Measurements from ENCODE around the gene MAGI1.

MAGI1 gene

DNA sequence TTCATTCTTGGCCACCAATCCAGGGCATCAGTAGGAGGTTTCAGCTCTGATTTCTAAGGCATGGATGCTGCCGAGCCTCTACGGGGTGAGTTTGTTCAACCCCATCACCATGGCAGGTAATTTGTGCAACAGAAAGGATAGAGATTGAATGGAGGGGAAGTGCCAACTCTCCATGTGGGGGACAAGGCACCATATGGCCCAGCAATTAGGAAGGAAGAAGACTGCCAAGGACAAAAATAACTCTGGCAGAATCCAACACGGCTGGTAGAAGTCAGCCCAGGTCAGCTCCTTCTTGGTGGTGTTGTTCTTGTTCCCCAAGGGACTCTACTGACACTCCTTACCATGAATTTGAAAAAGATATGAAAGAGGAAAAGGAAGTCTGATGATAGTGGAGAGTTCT is 503.9 kb downstream of the MAGI1 start:
- ChIA-PET POLR2A (no interaction called here), CTCF (interaction anchor here (1.2 kb wide), 1 partner anchor 22 kb away, joined by 3 read pairs; no protein-coding TSS in a partner anchor)
- no peak for DNase-seq (ENCODE audit: extremely low spot score)
- TF ChIP-seq SP1 (IDR thresholded peaks at IDR 0.05) (no peak), CTBP1 (IDR thresholded peaks at IDR 0.05; ENCODE audit: borderline replicate concordance) (no peak), ARNT (IDR thresholded peaks at IDR 0.05) (no peak), FOXA1 (IDR thresholded peaks at IDR 0.05) (no peak), TARDBP (IDR thresholded peaks at IDR 0.05) (no peak), SUZ12 (IDR thresholded peaks at IDR 0.05) (no peak)

DNA sequence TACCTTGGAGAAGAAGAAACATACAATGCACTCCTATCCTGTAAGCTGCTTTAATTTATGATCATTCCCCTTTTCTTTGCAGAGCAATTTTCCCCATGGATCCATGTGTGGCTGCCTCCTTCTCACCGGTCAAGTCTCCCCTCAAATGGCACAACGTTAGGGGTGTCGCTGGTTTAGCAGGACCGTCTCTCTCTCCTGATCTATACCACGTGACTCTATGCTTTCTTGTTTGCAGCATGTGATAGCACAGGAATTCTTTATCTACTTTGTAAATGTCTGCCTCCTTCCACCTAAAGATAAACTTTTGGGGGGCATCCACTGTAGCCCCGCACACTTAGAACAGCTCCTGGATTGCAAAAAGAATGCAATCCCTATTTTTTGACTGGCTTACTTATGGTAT is 506.0 kb downstream of the MAGI1 start:
- TF ChIP-seq NFRKB (IDR thresholded peaks at IDR 0.05) (no peak), L3MBTL2 (conservative IDR thresholded peaks at IDR 0.05) (no peak), ARNT (IDR thresholded peaks at IDR 0.05) (no peak), SUZ12 (IDR thresholded peaks at IDR 0.05) (no peak), HDGF (IDR thresholded peaks at IDR 0.05; ENCODE audit: borderline replicate concordance) (no peak), BHLHE40 (IDR thresholded peaks at IDR 0.05; ENCODE audit: borderline replicate concordance) (no peak), FOXM1 (IDR thresholded peaks at IDR 0.05; ENCODE audit: borderline replicate concordance) (no peak), FOXA1 (IDR thresholded peaks at IDR 0.05) (no peak), TARDBP (IDR thresholded peaks at IDR 0.05) (no peak), FOXK2 (IDR thresholded peaks at IDR 0.05) (no peak), LEF1 (IDR thresholded peaks at IDR 0.05; ENCODE audit: borderline replicate concordance) (no peak), SP1 (IDR thresholded peaks at IDR 0.05) (no peak), CTBP1 (IDR thresholded peaks at IDR 0.05; ENCODE audit: borderline replicate concordance) (no peak), ELF4 (IDR thresholded peaks at IDR 0.05) (no peak), ZNF384 (IDR thresholded peaks at IDR 0.05) (no peak)
- TF ChIP-seq, protein P1, sequence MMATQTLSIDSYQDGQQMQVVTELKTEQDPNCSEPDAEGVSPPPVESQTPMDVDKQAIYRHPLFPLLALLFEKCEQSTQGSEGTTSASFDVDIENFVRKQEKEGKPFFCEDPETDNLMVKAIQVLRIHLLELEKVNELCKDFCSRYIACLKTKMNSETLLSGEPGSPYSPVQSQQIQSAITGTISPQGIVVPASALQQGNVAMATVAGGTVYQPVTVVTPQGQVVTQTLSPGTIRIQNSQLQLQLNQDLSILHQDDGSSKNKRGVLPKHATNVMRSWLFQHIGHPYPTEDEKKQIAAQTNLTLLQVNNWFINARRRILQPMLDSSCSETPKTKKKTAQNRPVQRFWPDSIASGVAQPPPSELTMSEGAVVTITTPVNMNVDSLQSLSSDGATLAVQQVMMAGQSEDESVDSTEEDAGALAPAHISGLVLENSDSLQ (IDR thresholded peaks at IDR 0.05), result no peak
- DNase-seq (ENCODE audit: extremely low spot score), result no peak
- CTCF ChIA-PET, result no interaction called here
- POLR2A ChIA-PET, result no interaction called here

DNA sequence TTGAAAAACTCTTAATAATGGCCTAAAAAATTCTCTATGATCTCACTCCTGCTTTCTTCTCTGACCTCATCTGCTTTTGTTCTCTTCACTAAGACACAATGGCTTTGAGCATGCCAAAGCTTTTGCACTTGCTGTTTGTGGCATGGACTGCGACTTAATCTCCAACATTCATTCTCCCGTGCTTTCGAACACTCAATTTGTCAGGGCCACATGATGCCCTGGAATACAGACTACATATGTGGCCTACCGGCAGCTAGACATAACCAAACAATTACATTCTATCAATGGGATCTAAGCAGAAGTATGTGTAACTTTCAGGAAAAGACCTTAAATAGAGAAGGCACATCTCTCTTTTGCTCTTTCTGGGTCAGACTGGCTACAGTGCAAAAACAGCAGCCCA is 506.5 kb downstream of the MAGI1 start:
- TF ChIP-seq ELF4 (IDR thresholded peaks at IDR 0.05) (no peak), ARNT (IDR thresholded peaks at IDR 0.05) (no peak), BHLHE40 (IDR thresholded peaks at IDR 0.05; ENCODE audit: borderline replicate concordance) (no peak), SP1 (IDR thresholded peaks at IDR 0.05) (no peak)
- TF ChIP-seq, protein P1 (IDR thresholded peaks at IDR 0.05), result no peak
- CTCF ChIA-PET, result no interaction called here
- DNase-seq (ENCODE audit: extremely low spot score), result no peak
- POLR2A ChIA-PET, result no interaction called here

DNA sequence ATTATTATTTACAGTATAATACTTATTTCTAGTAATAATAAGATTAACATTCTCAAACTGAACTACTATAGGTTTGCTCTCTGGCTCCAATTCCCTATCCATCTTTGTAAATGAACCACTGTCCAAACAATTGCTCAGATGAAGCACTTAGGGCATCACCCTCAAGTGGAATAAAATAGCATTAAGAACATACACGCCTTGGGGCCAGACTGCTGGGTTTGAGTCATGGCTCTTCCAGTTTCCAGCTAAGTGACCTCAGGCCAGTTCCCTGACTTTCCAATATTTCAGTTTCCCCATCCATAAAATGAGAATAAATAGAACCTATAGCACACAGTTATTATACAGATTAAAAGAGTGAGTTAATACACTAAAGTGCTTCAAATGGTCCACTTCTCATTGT is 507.2 kb downstream of the MAGI1 start:
- POLR2A ChIA-PET, result no interaction called here
- TF ChIP-seq ELF4 (IDR thresholded peaks at IDR 0.05), result no peak
- no peak for TF ChIP-seq BHLHE40 (IDR thresholded peaks at IDR 0.05; ENCODE audit: borderline replicate concordance)
- no peak for TF ChIP-seq ZNF384 (IDR thresholded peaks at IDR 0.05)
- TF ChIP-seq FOXM1 (IDR thresholded peaks at IDR 0.05; ENCODE audit: borderline replicate concordance), result no peak
- no peak for TF ChIP-seq L3MBTL2 (conservative IDR thresholded peaks at IDR 0.05)
- no peak for DNase-seq (ENCODE audit: extremely low spot score)
- CTCF ChIA-PET, result no interaction called here

DNA sequence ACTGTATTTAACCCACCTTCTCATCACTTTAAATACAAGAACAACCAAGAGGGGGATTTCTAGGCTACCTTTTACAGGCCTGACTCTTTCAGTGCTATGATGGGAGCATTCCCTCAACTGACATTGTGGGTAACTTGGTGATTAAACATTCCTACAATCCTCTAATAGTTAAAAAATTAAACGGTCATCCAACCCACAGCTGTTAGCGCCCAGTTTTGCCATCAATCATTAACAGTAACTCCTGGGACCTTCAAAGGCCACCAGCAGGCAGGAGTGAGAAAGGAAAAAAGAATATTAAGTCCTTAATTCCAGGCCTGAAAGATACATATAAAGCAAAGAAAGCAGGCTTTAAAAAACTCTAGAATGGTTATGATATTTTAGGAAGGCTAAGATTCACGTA is 512.1 kb downstream of the MAGI1 start:
- ChIA-PET POLR2A (no interaction called here), CTCF (no interaction called here)
- no peak for TF ChIP-seq L3MBTL2 (conservative IDR thresholded peaks at IDR 0.05)
- no peak for TF ChIP-seq FOXA1 (IDR thresholded peaks at IDR 0.05)
- no peak for TF ChIP-seq ZNF384 (IDR thresholded peaks at IDR 0.05)
- no peak for TF ChIP-seq CTBP1 (IDR thresholded peaks at IDR 0.05; ENCODE audit: borderline replicate concordance)
- TF ChIP-seq, protein P1 (IDR thresholded peaks at IDR 0.05), result no peak
- no peak for TF ChIP-seq FOXM1 (IDR thresholded peaks at IDR 0.05; ENCODE audit: borderline replicate concordance)
- no peak for TF ChIP-seq LEF1 (IDR thresholded peaks at IDR 0.05; ENCODE audit: borderline replicate concordance)
- no peak for TF ChIP-seq ARNT (IDR thresholded peaks at IDR 0.05)
- TF ChIP-seq SUZ12 (IDR thresholded peaks at IDR 0.05), result no peak
- no peak for TF ChIP-seq NFRKB (IDR thresholded peaks at IDR 0.05)
- no peak for TF ChIP-seq ELF4 (IDR thresholded peaks at IDR 0.05)
- TF ChIP-seq HDGF (IDR thresholded peaks at IDR 0.05; ENCODE audit: borderline replicate concordance), result no peak
- DNase-seq (ENCODE audit: extremely low spot score), result no peak

DNA sequence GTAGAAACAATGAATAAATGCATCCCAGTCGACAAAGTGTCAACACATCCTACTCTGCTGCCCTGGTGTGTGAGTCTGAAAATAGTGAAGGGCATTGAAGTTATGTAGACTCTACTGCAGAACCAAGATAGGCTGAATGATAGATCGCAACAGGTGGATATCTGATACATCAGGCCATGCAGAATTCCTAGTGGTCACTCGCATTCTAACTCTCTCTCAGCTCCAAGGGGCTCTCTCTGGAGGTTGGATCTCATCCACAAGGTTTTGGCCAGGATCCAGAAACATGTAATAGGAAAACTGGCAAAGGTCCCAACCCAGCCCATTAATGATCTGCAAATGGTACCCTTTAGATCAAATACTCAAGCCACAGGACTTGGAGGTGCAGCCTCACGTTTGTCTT is 514.1 kb downstream of the MAGI1 start:
- TF ChIP-seq SUZ12 (IDR thresholded peaks at IDR 0.05) (no peak), TARDBP (IDR thresholded peaks at IDR 0.05) (no peak), ARNT (IDR thresholded peaks at IDR 0.05) (no peak), LEF1 (IDR thresholded peaks at IDR 0.05; ENCODE audit: borderline replicate concordance) (no peak), SP1 (IDR thresholded peaks at IDR 0.05) (no peak), FOXK2 (IDR thresholded peaks at IDR 0.05) (no peak), CTBP1 (IDR thresholded peaks at IDR 0.05; ENCODE audit: borderline replicate concordance) (no peak), ZNF384 (IDR thresholded peaks at IDR 0.05) (no peak), NFRKB (IDR thresholded peaks at IDR 0.05) (no peak), BHLHE40 (IDR thresholded peaks at IDR 0.05; ENCODE audit: borderline replicate concordance) (no peak), FOXA1 (IDR thresholded peaks at IDR 0.05) (no peak), HDGF (IDR thresholded peaks at IDR 0.05; ENCODE audit: borderline replicate concordance) (no peak), L3MBTL2 (conservative IDR thresholded peaks at IDR 0.05) (no peak), FOXM1 (IDR thresholded peaks at IDR 0.05; ENCODE audit: borderline replicate concordance) (no peak), ELF4 (IDR thresholded peaks at IDR 0.05) (no peak)
- TF ChIP-seq, protein P1 (IDR thresholded peaks at IDR 0.05), result no peak
- POLR2A ChIA-PET, result no interaction called here
- DNase-seq (ENCODE audit: extremely low spot score), result no peak
- CTCF ChIA-PET, result no interaction called here

Data from HEK293T (cell line).